HG03571 (cell line): ENCODE data around the gene TPPP3.
"Not testable (repeated sequence)": the region's sequence is repeated elsewhere in the genome, so short reads cannot be mapped to it uniquely, and the experiment has no call there.

ENCODE experiments used
- ATAC-seq: cut with Tn5 transposase; IDR thresholded peaks from one replicate; pipeline ENCODE4 v1.9.1; 2021; ENCODE audit not compliant: unreplicated experiment

Gene TPPP3

GRCh38 chr16:67426022-67426421 lies 32.7 kb upstream of the TPPP3 start:
- ATAC-seq: no peak

- ATAC-seq: no peak
Observed at GRCh38 chr16:67425580-67425979, 32.3 kb upstream of the TPPP3 start.

DNA sequence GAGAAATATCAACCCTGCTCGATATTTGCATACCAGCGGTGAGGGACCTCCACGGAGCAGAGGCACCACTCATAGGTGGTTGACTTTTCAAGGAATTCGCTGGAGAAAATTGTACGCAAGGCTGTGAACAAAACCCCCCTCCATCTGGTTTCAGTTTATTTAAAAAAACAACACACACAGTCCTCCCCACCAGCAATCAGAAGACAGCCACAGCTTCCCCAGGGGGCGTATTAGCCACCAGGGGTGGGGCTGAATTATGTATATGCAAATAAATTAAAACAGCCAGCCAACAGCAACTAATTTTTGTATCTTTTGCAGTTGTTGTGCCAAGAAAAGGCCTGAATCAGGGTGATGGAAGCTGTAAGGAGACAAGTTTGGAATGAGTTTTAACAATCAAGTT lies 31.8 kb upstream of the TPPP3 start:
- ATAC-seq: no peak

GRCh38 chr16:67424261-67424615 lies 30.9 kb upstream of the TPPP3 start:
- ATAC-seq: no peak

GRCh38 chr16:67423611-67424260 lies 30.4 kb upstream of the TPPP3 start:
- ATAC-seq: no peak

- no peak for ATAC-seq
Observed at GRCh38 chr16:67423015-67423414, 29.7 kb upstream of the TPPP3 start.

GRCh38 chr16:67421030-67421429 lies 27.7 kb upstream of the TPPP3 start:
- ATAC-seq: no peak

DNA sequence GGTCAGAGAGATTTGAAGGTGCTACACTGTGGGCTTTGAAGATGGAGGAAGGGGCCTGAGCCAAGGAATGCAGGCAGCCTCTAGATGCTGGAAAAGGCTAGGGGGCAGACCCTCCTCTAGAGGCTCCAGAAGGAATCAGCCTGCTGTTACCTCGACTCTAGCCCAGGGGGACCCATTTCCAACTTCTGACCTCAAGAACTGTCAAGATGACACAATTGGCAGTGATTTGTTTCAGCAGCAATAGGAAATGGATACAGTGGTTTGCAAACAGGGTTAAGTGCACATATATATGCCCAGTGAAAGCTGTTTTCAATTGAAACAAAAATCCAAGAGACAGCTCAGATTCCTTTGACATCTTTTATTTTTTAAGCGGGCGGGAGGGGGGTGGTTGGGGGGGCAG lies 26.6 kb upstream of the TPPP3 start:
- no peak for ATAC-seq

- no peak for ATAC-seq
Observed at GRCh38 chr16:67419502-67419901, 26.2 kb upstream of the TPPP3 start.

- ATAC-seq: no peak
Observed at GRCh38 chr16:67417333-67418061, 24.2 kb upstream of the TPPP3 start.

DNA sequence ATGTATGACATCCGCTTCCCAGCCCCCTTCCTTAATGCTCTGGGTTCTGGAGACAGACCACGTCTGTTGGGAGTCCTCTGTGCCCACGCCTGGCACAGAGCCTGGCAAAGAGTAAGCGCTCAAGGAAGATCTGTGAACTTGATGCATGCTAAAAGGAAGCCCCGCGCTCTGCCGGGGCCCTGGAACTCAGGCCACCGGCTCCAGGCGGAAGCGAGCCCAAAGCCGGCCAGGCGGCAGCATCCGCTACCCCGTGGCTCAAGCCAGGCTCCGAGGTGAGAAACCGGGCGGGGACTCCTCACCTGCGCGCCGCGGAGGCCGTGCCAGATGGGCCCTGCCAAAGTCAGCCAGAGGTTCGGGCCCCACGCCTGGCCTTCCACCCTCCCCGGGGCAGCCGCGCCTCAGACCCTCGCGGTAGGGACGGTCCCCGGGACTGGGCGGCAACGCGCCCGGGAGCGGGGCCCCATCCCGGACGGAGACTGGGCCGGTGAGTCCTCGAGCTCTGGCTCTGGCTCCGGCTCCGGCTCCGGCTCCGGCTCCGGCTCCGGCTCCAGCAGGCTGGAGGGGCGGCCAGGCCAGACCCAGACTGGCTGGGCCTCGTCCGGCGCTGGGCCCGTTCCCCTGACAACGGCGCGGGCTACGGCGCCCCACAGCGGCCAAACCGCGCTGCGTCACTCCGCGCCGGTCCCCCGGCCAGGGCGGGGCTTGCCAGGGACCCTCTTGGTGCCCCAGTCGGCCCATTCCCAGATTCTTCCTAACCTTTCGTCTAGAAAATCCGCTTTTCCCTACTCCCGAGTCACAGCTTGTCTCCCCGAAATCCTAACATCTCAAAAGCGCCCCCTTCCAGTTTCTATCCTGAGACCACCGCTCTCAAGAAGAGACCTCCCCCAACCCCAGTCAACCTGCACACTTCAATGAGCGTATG lies 22.8 kb upstream of the TPPP3 start, which contains the start of gene ZDHHC1:
Gene ZDHHC1 (minus strand): TSS at position 606 of the 922 bp plus-strand sequence. CDS start 8,702 bp downstream, outside the sequence.
- no peak for ATAC-seq

- ATAC-seq: not testable (repeated sequence)
Observed at GRCh38 chr16:67415421-67415820, 22.1 kb upstream of the TPPP3 start.

DNA sequence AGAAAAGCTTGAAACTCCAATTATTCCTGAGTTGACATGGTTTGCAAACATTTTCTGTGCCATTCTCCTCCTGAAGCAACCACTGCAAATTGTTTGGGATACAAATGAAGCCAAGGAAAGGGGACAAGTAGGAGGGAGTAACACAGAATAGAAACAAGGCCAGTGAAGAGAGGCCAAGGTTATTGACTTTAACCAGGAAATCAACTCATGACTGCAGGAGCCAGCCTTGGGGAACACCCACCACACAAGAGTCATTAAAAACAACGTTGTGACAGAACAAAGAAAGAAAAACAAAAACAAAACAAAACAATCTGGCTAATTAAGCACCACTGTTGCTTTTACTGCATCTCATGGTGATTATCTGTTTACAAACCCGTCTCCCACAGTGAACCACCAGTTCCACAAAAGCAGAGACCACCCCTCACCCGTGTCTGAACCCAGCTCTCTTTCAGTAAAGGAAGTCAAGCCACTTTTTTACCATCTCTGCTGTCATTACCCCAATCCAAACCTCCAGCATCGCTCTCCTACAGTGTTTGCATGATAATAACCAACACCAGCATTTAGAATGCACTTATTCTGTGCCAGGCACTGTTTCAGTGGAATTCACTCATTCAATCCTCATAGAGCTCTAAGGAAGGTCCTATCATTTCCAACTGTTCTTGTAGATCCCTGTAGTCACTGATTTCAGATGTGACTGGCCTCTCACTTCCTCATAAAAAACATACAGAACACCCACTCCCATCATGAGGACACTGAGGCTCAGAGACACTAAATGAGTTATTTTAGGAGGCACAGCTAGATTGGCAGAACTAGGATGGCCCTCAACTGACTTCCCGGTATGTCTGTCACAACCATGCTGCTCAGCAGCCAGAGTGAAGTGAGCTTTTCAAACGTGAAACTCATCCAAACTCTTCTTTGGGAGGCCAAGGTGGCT lies 20.9 kb upstream of the TPPP3 start:
- no peak for ATAC-seq

GRCh38 chr16:67412294-67412693 lies 19.0 kb upstream of the TPPP3 start:
- ATAC-seq: no peak

DNA sequence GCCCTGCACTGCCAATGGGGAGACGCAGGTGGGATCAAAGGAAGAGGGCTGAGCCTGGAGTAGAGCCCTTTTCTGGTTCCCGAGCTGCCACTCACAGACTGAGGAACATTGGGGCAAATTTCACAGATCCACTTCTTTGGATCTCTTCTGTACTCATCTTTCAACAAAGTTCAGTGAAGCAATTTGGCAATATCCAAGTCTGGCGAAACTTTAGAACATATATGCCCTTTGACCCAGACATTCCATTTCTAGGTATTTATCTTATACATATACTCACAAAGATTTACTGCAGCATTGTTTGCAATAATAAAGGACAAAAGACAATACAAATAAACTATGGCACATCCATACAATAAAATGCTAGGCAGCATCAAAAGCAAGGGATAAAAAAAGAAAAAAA lies 18.0 kb upstream of the TPPP3 start:
- ATAC-seq: no peak

DNA sequence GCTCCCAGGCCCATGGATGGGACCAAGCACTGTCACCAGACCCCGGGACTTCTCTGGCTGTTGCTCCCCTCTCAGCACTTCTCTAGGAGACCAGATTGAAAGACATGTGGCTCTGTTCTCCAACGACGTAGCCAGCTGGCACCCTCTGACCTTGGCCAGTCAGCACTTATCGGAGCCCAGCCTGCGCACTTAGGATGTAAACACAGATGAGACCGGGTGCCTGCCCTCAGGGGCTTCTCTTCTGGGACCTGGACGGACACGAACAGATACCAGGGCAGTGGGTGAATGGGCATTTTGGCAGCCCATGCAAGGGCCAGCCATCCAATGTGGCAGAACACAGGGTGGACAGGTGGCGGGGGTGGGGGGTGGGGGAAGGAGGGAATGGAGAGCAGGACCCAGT lies 16.3 kb upstream of the TPPP3 start:
- no peak for ATAC-seq

GRCh38 chr16:67407788-67408452 lies 14.6 kb upstream of the TPPP3 start:
- no peak for ATAC-seq

- no peak for ATAC-seq
Observed at GRCh38 chr16:67407176-67407787, 14.0 kb upstream of the TPPP3 start.

DNA sequence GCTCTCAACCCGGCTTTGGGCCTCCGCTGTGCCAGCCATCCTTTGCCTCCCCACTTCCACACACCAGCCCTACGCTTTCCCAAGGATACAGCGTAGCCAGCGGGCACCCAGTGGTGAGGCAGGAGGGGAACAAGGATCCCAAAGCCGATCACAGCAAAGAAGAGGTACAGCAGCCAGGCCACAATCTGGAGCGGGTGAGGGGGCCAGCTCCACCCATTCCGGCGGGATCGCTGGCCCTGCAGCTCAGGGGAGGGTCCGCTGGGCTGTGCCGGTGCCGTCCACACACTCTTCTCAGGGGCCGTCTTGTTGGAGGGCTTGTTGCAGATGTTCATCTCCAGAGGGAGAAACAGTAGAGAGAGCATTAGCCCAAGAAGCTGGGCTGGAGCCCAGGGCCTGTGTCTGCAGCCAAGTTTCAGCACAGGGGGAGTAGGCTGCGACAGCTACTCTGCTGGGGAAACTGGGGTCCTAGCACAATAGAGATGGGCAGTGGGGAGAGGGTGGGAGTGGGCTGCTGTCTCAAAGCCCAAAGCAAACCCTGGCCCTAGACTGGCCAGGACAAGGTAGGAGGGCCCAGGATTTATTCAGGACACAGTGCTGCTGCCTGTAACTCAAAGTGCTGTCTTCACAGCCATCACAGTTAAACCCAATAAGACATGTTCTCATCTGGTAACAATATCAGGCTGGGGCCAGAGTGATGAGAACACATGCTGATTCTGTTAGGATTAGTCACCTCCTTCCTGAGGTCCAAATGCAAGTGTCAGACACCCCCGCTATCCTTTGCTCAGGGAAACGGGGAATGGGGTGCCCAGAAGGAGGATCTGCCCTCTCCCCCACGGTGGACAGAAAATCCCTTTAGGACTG lies 13.0 kb upstream of the TPPP3 start:
- ATAC-seq: no peak
